Neutrophil (primary cell): ENCODE measurements around the gene MAG.

Experiments
- H3K27ac ChIP-seq: fragments of 200-600 bp; sonication (generic); 2 replicates; pipeline ENCODE4 v1.5.1; 2016; ENCODE audit warnings: mild to moderate bottlenecking, moderate library complexity
- H3K27me3 ChIP-seq: fragments of 200-600 bp; sonication (generic); 2 replicates; pipeline ENCODE4 v1.6.0; 2016; ENCODE audit warnings: mild to moderate bottlenecking
- H3K36me3 ChIP-seq: fragments of 200-600 bp; sonication (generic); 2 replicates; pipeline ENCODE4 v1.5.1; 2017
- H3K4me1 ChIP-seq, 2 experiments: fragments of 200-600 bp in 1 of 2; sonication (generic) in 1 of 2; 1 replicate in 1 of 2; 2 replicates in 1 of 2; pipeline versions ENCODE4 v1.5.1 to v1.6.1; 2013 to 2016; ENCODE audit warnings: low read depth in 1 of 2, low read length in 1 of 2, mild to moderate bottlenecking in 1 of 2, moderate library complexity in 1 of 2; ENCODE audit not compliant: control insufficient read depth in 1 of 2, insufficient read depth in 1 of 2
- H3K4me3 ChIP-seq, 2 experiments: fragments of 200-600 bp in 1 of 2; sonication (generic) in 1 of 2; 1 replicate in 1 of 2; 2 replicates in 1 of 2; pipeline ENCODE4 v1.5.1; 2013 to 2016; ENCODE audit warnings: low read depth in 1 of 2, low read length in 1 of 2, mild to moderate bottlenecking in 1 of 2, moderate library complexity in 1 of 2
- H3K9me3 ChIP-seq: fragments of 200-600 bp; sonication (generic); 2 replicates; pipeline ENCODE4 v1.5.1; 2016
- CTCF ChIP-seq: fragments of 200-600 bp; sonication (generic); IDR thresholded peaks from 2 replicates; pipeline ENCODE4 v1.5.1; 2016; ENCODE audit warnings: antibody characterized with exemption

MAG gene

GRCh38 chr19:35295792-35296462 lies 4.0 kb downstream of the MAG start:
- Histone ChIP-seq H3K27ac (no peak overlapping the region), H3K4me1 (peaks cover 0 to 4% of the 10 kb centered on the region in 2 experiments), H3K27me3 (peaks cover 46% of the 10 kb centered on the region), H3K9me3 (no peaks in the 10 kb centered on the region), H3K4me3 (no peak overlapping the region), H3K36me3 (no peaks in the 10 kb centered on the region)
- TF ChIP-seq CTCF = no peak

GRCh38 chr19:35296644-35297514 lies 4.9 kb downstream of the MAG start:
- Histone ChIP-seq H3K27ac (no peak overlapping the region), H3K36me3 (no peaks in the 10 kb centered on the region), H3K27me3 (peaks cover 46% of the 10 kb centered on the region), H3K9me3 (no peaks in the 10 kb centered on the region), H3K4me1 (peaks cover 0 to 4% of the 10 kb centered on the region in 2 experiments), H3K4me3 (no peak overlapping the region)
- no peak for TF ChIP-seq CTCF

GRCh38 chr19:35297515-35297848 lies 5.5 kb downstream of the MAG start:
- Histone ChIP-seq H3K27me3 (peaks cover 46% of the 10 kb centered on the region), H3K4me3 (no peak overlapping the region), H3K4me1 (peaks cover 0 to 4% of the 10 kb centered on the region in 2 experiments), H3K27ac (no peak overlapping the region), H3K9me3 (no peaks in the 10 kb centered on the region), H3K36me3 (no peaks in the 10 kb centered on the region)
- no peak for TF ChIP-seq CTCF

- peaks cover 46% of the 10 kb centered on the region for H3K27me3 ChIP-seq
- peaks cover 0 to 4% of the 10 kb centered on the region in 2 experiments for H3K4me1 ChIP-seq
- no peak overlapping the region for H3K4me3 ChIP-seq
- no peaks in the 10 kb centered on the region for H3K36me3 ChIP-seq
- no peaks in the 10 kb centered on the region for H3K9me3 ChIP-seq
- no peak for TF ChIP-seq CTCF
- H3K27ac ChIP-seq = no peak overlapping the region
These were observed 6.0 kb downstream of the MAG start for GRCh38 chr19:35297922-35298321.

- Histone ChIP-seq H3K4me1 (peaks cover 0 to 4% of the 10 kb centered on the region in 2 experiments), H3K27ac (no peak overlapping the region), H3K9me3 (no peaks in the 10 kb centered on the region), H3K27me3 (peaks cover 46% of the 10 kb centered on the region), H3K4me3 (no peak overlapping the region), H3K36me3 (no peaks in the 10 kb centered on the region)
- TF ChIP-seq CTCF = no peak
These were observed 6.6 kb downstream of the MAG start for GRCh38 chr19:35298561-35298972.
